Epithelial cell of proximal tubule (primary cell): Measurements from ENCODE around the gene FAM13A. TPM values are rescaled to one million over a fixed set of nuclear protein-coding genes. Genes with fewer than 3 reads are reported as not detected.

Source experiments
- DNase-seq: peaks from one replicate; pipeline ENCODE4 v3.0.0-alpha.2; 2011; ENCODE audit warnings: low read depth
- H3K4me3 ChIP-seq: 2 replicates; pipeline ENCODE4 v1.5.1; 2011; ENCODE audit warnings: low read depth, mild to moderate bottlenecking, low read length
- CTCF ChIP-seq: conservative IDR thresholded peaks from 2 replicates; pipeline ENCODE4 v1.5.1; 2012; ENCODE audit warnings: low read depth, mild to moderate bottlenecking, low read length
- total RNA-seq: library from RNA; depleted of rRNA; stranded (reverse); fragments of >200 nt; gene quantifications from 2 replicates; pipeline ENCODE4 v1.2.3, GENCODE V29; 2015

The FAM13A gene
- total RNA-seq, 1 donor from 2014 or later, result 3.0 TPM

GRCh38 chr4:88823058-88823919, 233.7 kb downstream of the FAM13A start:
- H3K4me3 ChIP-seq, result peak overlapping the region; percentile 72
- DNase-seq, result peak; percentile 74
- no peak for TF ChIP-seq CTCF

- TF ChIP-seq CTCF, result no peak
- H3K4me3 ChIP-seq, result peak overlapping the region; percentile 72
- no peak for DNase-seq
Observed at GRCh38 chr4:88822034-88822789, 234.8 kb downstream of the FAM13A start.

- no peak for DNase-seq
- no peak for TF ChIP-seq CTCF
- H3K4me3 ChIP-seq, result peak overlapping the region; percentile 72
Observed at GRCh38 chr4:88821522-88821921, 235.5 kb downstream of the FAM13A start.

GRCh38 chr4:88820698-88821415, 236.1 kb downstream of the FAM13A start:
- DNase-seq, result no peak
- peak overlapping the region; percentile 72 for H3K4me3 ChIP-seq
- no peak for TF ChIP-seq CTCF

GRCh38 chr4:88819818-88820697, 236.9 kb downstream of the FAM13A start:
- TF ChIP-seq CTCF, result no peak
- peak overlapping the region; percentile 72 for H3K4me3 ChIP-seq
- no peak for DNase-seq
